Retinal pigment epithelial cell (primary cell): Measurements from ENCODE around the gene ALDH9A1.

Source experiments
- DNase-seq: peaks from one replicate; pipeline ENCODE4 v3.0.0-alpha.2; 2010; ENCODE audit warnings: low read depth
- H3K4me3 ChIP-seq: 2 replicates; pipeline ENCODE4 v1.5.1; 2011; ENCODE audit warnings: mild to moderate bottlenecking, low read length, control low read depth, moderate library complexity
- CTCF ChIP-seq: conservative IDR thresholded peaks from 2 replicates; pipeline ENCODE4 v1.5.1; 2011; ENCODE audit warnings: low read depth, low read length, control low read depth, inconsistent platforms

Gene ALDH9A1

GRCh38 chr1:165616054-165616612 lies 82.2 kb downstream of the ALDH9A1 start:
- no peak overlapping the region for H3K4me3 ChIP-seq
- DNase-seq, result no peak
- TF ChIP-seq CTCF, result no peak
